Epithelial cell of proximal tubule (primary cell): ENCODE data around the gene RABL3. TPM values are rescaled to one million over a fixed set of nuclear protein-coding genes. Genes with fewer than 3 reads are reported as not detected.
"Not testable (repeated sequence)": the region's sequence is repeated elsewhere in the genome, so short reads cannot be mapped to it uniquely, and the experiment has no call there.

Experiments used
- DNase-seq: peaks from one replicate; pipeline ENCODE4 v3.0.0-alpha.2; 2011; ENCODE audit warnings: low read depth
- H3K4me3 ChIP-seq: 2 replicates; pipeline ENCODE4 v1.5.1; 2011; ENCODE audit warnings: low read depth, mild to moderate bottlenecking, low read length
- total RNA-seq: library from RNA; depleted of rRNA; stranded (reverse); fragments of >200 nt; gene quantifications from 2 replicates; pipeline ENCODE4 v1.2.3, GENCODE V29; 2015
- TF ChIP-seq, protein P1 (sequence below): conservative IDR thresholded peaks from 2 replicates; pipeline ENCODE4 v1.5.1; 2012; ENCODE audit warnings: low read depth, mild to moderate bottlenecking, low read length

The RABL3 gene
- total RNA-seq, 1 donor from 2014 or later = 8.8 TPM

DNA sequence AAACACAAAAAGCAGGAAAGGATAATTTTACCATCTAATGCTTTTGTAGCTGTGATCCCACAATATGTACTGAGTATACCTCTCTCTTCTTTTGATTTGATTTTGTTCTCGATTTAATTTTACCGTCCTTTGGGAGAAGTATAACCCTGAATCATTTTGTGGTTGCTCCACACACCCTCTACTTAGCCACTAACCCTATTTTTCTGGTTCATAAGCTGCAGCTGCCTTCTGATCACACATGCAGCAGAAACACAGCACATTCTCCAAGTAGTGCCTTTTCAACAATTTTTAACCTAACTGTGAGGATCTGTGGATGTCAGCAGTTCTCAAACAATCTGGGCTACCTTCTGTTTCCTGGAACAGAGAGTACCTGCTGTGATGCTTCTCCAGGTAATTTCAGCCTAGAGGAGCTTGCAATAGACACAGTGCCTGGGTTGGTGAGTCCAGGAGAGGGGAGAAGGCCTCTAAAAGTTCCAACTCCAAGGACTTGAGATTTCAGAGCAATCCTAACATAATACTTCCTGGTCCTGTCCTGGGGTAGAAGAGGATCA is 100.5 kb downstream of the RABL3 start:
- no peak for DNase-seq
- TF ChIP-seq, protein P1, sequence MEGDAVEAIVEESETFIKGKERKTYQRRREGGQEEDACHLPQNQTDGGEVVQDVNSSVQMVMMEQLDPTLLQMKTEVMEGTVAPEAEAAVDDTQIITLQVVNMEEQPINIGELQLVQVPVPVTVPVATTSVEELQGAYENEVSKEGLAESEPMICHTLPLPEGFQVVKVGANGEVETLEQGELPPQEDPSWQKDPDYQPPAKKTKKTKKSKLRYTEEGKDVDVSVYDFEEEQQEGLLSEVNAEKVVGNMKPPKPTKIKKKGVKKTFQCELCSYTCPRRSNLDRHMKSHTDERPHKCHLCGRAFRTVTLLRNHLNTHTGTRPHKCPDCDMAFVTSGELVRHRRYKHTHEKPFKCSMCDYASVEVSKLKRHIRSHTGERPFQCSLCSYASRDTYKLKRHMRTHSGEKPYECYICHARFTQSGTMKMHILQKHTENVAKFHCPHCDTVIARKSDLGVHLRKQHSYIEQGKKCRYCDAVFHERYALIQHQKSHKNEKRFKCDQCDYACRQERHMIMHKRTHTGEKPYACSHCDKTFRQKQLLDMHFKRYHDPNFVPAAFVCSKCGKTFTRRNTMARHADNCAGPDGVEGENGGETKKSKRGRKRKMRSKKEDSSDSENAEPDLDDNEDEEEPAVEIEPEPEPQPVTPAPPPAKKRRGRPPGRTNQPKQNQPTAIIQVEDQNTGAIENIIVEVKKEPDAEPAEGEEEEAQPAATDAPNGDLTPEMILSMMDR = no peak
- no peak overlapping the region for H3K4me3 ChIP-seq

DNA sequence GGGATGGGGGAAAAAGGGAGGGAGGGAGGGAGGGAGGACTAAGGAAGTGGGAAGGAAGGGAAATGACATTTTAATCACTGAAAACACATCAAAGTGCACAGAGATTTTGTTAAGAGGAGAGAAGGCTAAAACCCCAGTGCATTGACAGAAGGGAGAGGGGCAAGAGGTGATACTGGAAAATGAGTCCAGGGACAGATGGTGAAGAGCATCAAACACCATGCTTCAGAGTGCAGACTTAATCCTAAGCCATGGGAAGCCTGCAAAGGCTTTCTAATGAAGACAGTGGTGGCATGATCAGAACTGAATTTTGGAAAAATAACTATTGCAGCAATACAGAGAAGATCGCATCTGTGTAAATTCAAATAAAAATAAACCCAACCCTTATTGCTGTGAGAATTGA is 102.1 kb downstream of the RABL3 start:
- no peak for DNase-seq
- H3K4me3 ChIP-seq = no peak overlapping the region
- TF ChIP-seq, protein P1 = no peak

DNA sequence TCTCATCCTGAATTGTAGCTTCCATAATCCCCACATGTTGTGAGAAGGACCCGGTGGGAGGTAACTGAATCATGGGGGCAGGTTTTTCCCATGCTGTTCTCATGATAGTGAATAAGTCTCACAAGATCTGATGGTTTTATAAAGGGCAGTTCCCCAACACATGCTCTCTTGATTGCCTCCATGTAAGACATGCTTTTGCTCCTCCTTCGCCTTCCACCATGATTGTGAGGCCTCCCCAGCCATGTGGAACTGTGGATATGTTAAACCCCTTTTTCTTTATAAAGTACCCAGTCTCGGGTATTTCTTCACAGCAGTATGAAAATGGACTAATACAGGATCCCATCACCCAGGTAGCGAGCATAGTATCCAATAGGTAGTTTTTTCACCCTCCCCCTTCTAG is 103.5 kb downstream of the RABL3 start:
- H3K4me3 ChIP-seq, DNase-seq: not testable (repeated sequence)

DNA sequence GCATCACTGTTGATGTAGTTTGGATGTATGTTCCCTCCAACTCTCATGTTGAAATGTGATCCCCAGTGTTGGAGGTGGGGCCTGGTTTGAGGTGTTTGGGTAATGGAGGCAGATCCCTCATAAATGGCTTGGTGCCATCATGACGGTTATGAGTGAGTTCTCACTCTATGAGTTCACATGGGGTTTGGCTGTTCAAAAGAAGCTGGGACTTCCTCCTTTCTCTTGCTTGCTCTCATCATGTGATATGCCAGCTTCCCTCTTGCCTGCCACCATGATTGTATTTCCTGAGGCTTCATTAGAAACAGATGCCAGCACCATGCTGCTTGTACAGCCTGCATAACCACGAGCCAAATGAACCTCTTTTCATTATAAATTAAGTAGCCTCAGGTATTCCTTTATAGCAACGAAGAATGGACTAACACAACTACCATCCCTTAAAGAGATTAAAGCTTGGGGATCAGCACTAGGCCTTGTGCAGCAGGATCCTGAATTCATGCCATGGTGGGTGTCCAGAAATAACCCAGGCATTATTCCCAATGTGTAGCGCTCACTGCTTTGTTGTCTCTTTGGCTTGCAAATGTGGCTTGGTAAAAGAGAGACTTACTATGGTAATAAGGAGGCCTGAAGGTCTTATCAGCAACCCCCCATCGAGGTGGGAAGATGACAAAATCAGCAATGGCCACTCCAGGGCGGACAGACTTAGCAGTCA is 104.3 kb downstream of the RABL3 start:
- no peak for DNase-seq
- H3K4me3 ChIP-seq = no peak overlapping the region
- TF ChIP-seq, protein P1 = no peak

DNA sequence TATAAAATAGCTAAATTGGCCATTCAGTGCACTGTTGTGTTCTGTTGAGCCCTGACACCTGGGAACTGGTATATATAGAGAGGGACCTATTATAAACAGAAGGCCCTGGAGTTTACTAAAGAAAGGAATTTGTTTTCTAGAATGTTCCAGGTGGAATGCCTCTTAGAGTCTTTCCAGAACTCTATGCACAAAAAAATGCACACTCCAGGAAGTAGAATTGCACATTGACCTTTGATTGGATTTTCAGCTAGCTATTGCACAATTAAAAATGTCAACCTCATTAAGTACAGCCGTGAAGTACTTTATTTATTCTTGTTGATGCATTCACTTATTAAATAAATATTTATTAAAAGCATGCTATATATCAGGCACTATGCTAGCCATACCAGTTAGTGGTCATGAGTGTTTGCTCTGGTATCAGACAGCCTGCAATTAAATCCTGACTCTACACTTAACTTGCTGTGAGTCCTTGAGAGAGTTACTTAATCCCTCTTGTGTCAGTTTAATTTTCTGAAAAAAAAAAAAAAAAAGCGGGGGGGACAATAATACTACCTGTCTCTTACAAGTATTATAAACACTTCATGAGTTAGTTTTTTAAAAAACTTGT is 105.4 kb downstream of the RABL3 start:
- no peak for DNase-seq
- no peak overlapping the region for H3K4me3 ChIP-seq
- TF ChIP-seq, protein P1 = no peak

Other genes starting within 250 kb of the RABL3 start
- 172 and 229 TPM in 2 replicates for gene NDUFB4, start 146.2 kb downstream of the RABL3 start, total RNA-seq
- gene HGD, start 60.3 kb downstream of the RABL3 start, total RNA-seq = 5.9 and 18.1 TPM in 2 replicates
- 17.3 and 17.5 TPM in 2 replicates for gene GTF2E1, start 228 bp upstream of the RABL3 start, total RNA-seq
- gene STXBP5L, start 165.7 kb upstream of the RABL3 start, total RNA-seq = not detected in 2 replicates